ENCODE measurements around the gene AXIN2.

DNA sequence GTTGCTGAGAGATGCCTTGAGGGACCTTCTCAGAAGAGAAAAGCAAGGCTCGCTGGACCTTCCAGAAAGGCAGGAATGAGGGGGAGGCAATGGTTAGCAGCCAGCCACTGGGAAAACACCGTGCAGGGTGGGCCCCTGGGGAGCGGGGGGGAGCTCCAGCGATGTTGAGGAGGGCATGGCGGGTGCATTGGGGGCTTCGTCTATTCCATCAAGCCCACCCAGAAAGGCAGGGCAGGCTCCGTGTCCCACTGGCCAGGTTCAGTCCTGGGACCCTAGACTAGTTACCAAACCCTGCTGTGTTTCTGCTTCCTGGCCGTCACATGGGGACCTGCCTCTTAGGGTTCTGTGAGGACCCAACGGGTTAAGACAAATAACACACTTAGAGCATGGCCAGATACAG, 64.6 kb downstream of the AXIN2 start:
- TF ChIP-seq POLR2A (IDR thresholded peaks at IDR 0.05): no peak
- TF ChIP-seq, protein P1, sequence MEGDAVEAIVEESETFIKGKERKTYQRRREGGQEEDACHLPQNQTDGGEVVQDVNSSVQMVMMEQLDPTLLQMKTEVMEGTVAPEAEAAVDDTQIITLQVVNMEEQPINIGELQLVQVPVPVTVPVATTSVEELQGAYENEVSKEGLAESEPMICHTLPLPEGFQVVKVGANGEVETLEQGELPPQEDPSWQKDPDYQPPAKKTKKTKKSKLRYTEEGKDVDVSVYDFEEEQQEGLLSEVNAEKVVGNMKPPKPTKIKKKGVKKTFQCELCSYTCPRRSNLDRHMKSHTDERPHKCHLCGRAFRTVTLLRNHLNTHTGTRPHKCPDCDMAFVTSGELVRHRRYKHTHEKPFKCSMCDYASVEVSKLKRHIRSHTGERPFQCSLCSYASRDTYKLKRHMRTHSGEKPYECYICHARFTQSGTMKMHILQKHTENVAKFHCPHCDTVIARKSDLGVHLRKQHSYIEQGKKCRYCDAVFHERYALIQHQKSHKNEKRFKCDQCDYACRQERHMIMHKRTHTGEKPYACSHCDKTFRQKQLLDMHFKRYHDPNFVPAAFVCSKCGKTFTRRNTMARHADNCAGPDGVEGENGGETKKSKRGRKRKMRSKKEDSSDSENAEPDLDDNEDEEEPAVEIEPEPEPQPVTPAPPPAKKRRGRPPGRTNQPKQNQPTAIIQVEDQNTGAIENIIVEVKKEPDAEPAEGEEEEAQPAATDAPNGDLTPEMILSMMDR (IDR thresholded peaks at IDR 0.05): no peak
